Caco-2 (cell line): ENCODE data around the gene ERC2. TPM values are rescaled to one million over a fixed set of nuclear protein-coding genes. Genes with fewer than 3 reads are reported as not detected.

Experiments
- BruUV-seq: library from RNA; stranded (reverse); fragments of 400-500 nt; replicated peaks from 2 replicates; lab custom pipeline; 2021; lab: Mats Ljungman, UMichigan
- CTCF ChIA-PET: fragments of 300-600 bp; sonication (Branson Sonifier 250); formaldehyde crosslinking; loops from one replicate; lab custom pipeline; 2022; ENCODE audit warnings: antibody characterized with exemption; lab: Charles Lee
- POLR2A ChIA-PET: fragments of 300-600 bp; sonication (Branson Sonifier 250); formaldehyde crosslinking; loops from one replicate; lab custom pipeline; 2022; ENCODE audit warnings: antibody characterized with exemption; lab: Charles Lee
- DNase-seq, 2 experiments: peaks; one replicate each; pipeline versions ENCODE4 v3.0.0 to v3.0.0-alpha.2; 2020 to 2022
- H3K27me3 ChIP-seq: replicated peaks from 2 replicates; pipeline ENCODE4 v1.6.0; 2011; ENCODE audit warnings: low read length; ENCODE audit not compliant: control insufficient read depth, insufficient read depth
- H3K36me3 ChIP-seq: 2 replicates; pipeline ENCODE4 v1.5.1; 2011; ENCODE audit warnings: low read length; ENCODE audit not compliant: control insufficient read depth, insufficient read depth
- H3K4me1 ChIP-seq: fragments of 250-450 bp; sonication (Bioruptor Pico); 2 replicates; pipeline ENCODE4 v1.5.1; 2020; ENCODE audit warnings: mild to moderate bottlenecking
- H3K4me3 ChIP-seq: 2 replicates; pipeline ENCODE4 v1.5.1; 2011; ENCODE audit warnings: low read depth, mild to moderate bottlenecking, control low read depth, low read length
- H3K9me3 ChIP-seq: fragments of 250-450 bp; sonication (Bioruptor Pico); 2 replicates; pipeline ENCODE4 v1.5.1; 2020; ENCODE audit warnings: mild to moderate bottlenecking, moderate library complexity
- H3K27ac Mint-ChIP-seq: one replicate; pipeline ENCODE4 v1.8.0; 2022; ENCODE audit warnings: mixed read lengths; ENCODE audit not compliant: unreplicated experiment
- H3K27me3 Mint-ChIP-seq: one replicate; pipeline ENCODE4 v1.8.0; 2022; ENCODE audit warnings: mixed read lengths; ENCODE audit not compliant: insufficient read depth, unreplicated experiment
- H3K36me3 Mint-ChIP-seq: one replicate; pipeline ENCODE4 v1.8.0; 2022; ENCODE audit warnings: mild to moderate bottlenecking, mixed read lengths; ENCODE audit not compliant: insufficient read depth, unreplicated experiment
- H3K4me1 Mint-ChIP-seq: one replicate; pipeline ENCODE4 v1.8.0; 2022; ENCODE audit warnings: low read depth, mixed read lengths; ENCODE audit not compliant: unreplicated experiment
- H3K4me3 Mint-ChIP-seq: one replicate; pipeline ENCODE4 v1.8.0; 2022; ENCODE audit warnings: mild to moderate bottlenecking, moderate library complexity, mixed read lengths; ENCODE audit not compliant: unreplicated experiment
- H3K9me3 Mint-ChIP-seq: one replicate; pipeline ENCODE4 v1.8.0; 2022; ENCODE audit warnings: mixed read lengths; ENCODE audit not compliant: unreplicated experiment
- CTCF ChIP-seq, 2 experiments: fragments of 200-600 bp in 1 of 2; IDR thresholded peaks; 1 replicate in 1 of 2; 2 replicates in 1 of 2; pipeline versions ENCODE4 v1.5.1 to v1.8.0; 2011 to 2022; ENCODE audit warnings: antibody characterized with exemption in 1 of 2, control low read depth in 1 of 2, inconsistent platforms in 1 of 2, low read depth in 1 of 2, low read length in 1 of 2, mild to moderate bottlenecking in 1 of 2, moderate library complexity in 1 of 2; ENCODE audit not compliant: insufficient read depth in 1 of 2, severe bottlenecking in 1 of 2, unreplicated experiment in 1 of 2
- intact Hi-C: fragments of 100-400 bp; cut with micrococcal nuclease; formaldehyde crosslinking; loops from one replicate; pipeline ENCODE4 v1.10.0; 2022; ENCODE audit not compliant: unreplicated experiment
- total RNA-seq: library from RNA; stranded (reverse); gene quantifications from 2 replicates; pipeline ENCODE4 v1.2.3, GENCODE V29; 2022

Gene ERC2
- total RNA-seq, 1 experiment from 2014 or later: 0.54 TPM

GRCh38 chr3:56459104-56459496, 9.2 kb downstream of the ERC2 start:
- peaks cover 11% of the 10 kb centered on the region for H3K27me3 Mint-ChIP-seq
- no TSS peak for BruUV-seq
- H3K4me3 Mint-ChIP-seq: no peak overlapping the region
- Histone ChIP-seq H3K27me3 (no peaks in the 10 kb centered on the region; the same call in 1 of the 2 replicates), H3K36me3 (no peaks in the 10 kb centered on the region), H3K9me3 (no peaks in the 10 kb centered on the region), H3K4me3 (no peak overlapping the region), H3K4me1 (no peaks in the 10 kb centered on the region)
- ChIA-PET CTCF (no interaction called here), POLR2A (no interaction called here)
- intact Hi-C loops: no loop called here
- no peak overlapping the region for H3K27ac Mint-ChIP-seq
- no peaks in the 10 kb centered on the region for H3K4me1 Mint-ChIP-seq
- DNase-seq: no peak
- H3K36me3 Mint-ChIP-seq: no peaks in the 10 kb centered on the region
- TF ChIP-seq CTCF (IDR thresholded peaks at IDR 0.05; ENCODE audit: insufficient read depth in 1 of 2, low read depth in 1 of 2, low read length in 1 of 2, severe bottlenecking in 1 of 2, unreplicated experiment in 1 of 2): no peak
- H3K9me3 Mint-ChIP-seq: no peaks in the 10 kb centered on the region

- no peak for DNase-seq
- H3K4me3 ChIP-seq: no peak overlapping the region
- no peaks in the 10 kb centered on the region for H3K4me1 ChIP-seq
- Mint-ChIP-seq H3K27me3 (peaks cover 11% of the 10 kb centered on the region), H3K27ac (no peak overlapping the region), H3K9me3 (no peaks in the 10 kb centered on the region), H3K4me3 (no peak overlapping the region), H3K4me1 (no peaks in the 10 kb centered on the region), H3K36me3 (no peaks in the 10 kb centered on the region)
- ChIA-PET POLR2A (no interaction called here), CTCF (no interaction called here)
- TF ChIP-seq CTCF (IDR thresholded peaks at IDR 0.05; ENCODE audit: insufficient read depth in 1 of 2, low read depth in 1 of 2, low read length in 1 of 2, severe bottlenecking in 1 of 2, unreplicated experiment in 1 of 2): no peak
- intact Hi-C loops: no loop called here
- no peaks in the 10 kb centered on the region; the same call in 1 of the 2 replicates for H3K27me3 ChIP-seq
- H3K36me3 ChIP-seq: no peaks in the 10 kb centered on the region
- no peaks in the 10 kb centered on the region for H3K9me3 ChIP-seq
- BruUV-seq: no TSS peak
These were observed 9.7 kb downstream of the ERC2 start for GRCh38 chr3:56458496-56459103.

GRCh38 chr3:56456117-56456516, 12.2 kb downstream of the ERC2 start:
- no peak for DNase-seq
- Mint-ChIP-seq H3K4me3 (no peak overlapping the region), H3K27me3 (peaks cover 8% of the 10 kb centered on the region), H3K27ac (no peak overlapping the region), H3K9me3 (no peaks in the 10 kb centered on the region), H3K36me3 (no peaks in the 10 kb centered on the region), H3K4me1 (no peaks in the 10 kb centered on the region)
- intact Hi-C loops: no loop called here
- H3K4me1 ChIP-seq: no peaks in the 10 kb centered on the region
- ChIA-PET POLR2A (no interaction called here), CTCF (no interaction called here)
- TF ChIP-seq CTCF (IDR thresholded peaks at IDR 0.05; ENCODE audit: insufficient read depth in 1 of 2, low read depth in 1 of 2, low read length in 1 of 2, severe bottlenecking in 1 of 2, unreplicated experiment in 1 of 2): no peak
- H3K27me3 ChIP-seq: no peaks in the 10 kb centered on the region; the same call in 1 of the 2 replicates
- no peak overlapping the region for H3K4me3 ChIP-seq
- no peaks in the 10 kb centered on the region for H3K36me3 ChIP-seq
- BruUV-seq: no TSS peak
- no peaks in the 10 kb centered on the region for H3K9me3 ChIP-seq
